Forelimb muscle (tissue), 1 donor: ENCODE measurements around the gene CHST12. TPM values are rescaled to one million over a fixed set of nuclear protein-coding genes. Genes with fewer than 3 reads are reported as not detected.
"Not testable (repeated sequence)": the region's sequence is repeated elsewhere in the genome, so short reads cannot be mapped to it uniquely, and the experiment has no call there.

Experiments
- DNase-seq: peaks from one replicate; pipeline ENCODE4 v3.0.0-alpha.2; 2013; ENCODE audit warnings: low read depth
- polyA plus RNA-seq: library from polyadenylated mRNA; unstranded; fragments of 120-200 nt; gene quantifications from one replicate; pipeline ENCODE4 v1.2.1, GENCODE V29; 2013; ENCODE audit not compliant: insufficient read length

Gene CHST12
- polyA plus RNA-seq, 1 donor, result 9.3 TPM

DNA sequence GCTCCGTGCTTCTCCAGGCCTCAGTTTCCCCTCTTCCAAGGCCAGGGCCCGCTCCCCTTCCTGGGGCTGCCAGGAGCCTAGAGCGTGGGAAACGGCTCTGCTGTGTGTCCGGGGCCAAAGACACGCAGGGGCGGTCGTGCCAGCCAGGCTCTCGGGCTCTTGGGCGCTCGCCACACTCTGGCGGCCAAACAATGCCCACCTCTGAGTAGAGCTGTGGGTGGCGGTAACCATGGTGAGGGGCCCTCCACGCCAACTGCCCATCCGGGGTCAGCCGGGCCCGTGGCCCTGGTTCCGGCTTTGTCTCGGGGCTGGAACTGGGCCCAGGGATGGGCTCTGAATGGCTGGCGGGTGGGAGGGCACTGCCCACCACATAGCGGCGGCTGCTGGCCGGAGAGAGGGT is 56.8 kb downstream of the CHST12 start:
- DNase-seq, result no peak

DNA sequence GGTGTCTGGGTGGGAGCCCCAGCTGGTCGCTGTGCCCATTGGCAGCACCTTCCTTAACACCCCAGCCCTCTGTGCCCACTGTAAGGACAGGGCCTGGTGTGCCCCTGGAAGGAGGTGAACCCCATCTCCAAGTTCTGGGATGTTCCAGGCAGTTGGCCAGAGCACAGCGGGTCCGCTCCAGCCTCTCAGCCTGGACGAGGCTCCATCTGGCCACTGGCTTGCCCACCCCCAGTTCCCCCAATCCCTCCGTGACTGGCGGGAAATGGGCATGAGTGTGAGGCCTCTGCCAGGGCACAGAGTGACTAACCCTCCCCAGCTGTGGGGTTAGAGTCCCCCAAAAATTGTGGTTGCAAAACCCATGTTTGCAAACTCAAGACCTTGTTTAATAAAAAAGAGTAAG is 57.2 kb downstream of the CHST12 start:
- DNase-seq, result no peak

DNA sequence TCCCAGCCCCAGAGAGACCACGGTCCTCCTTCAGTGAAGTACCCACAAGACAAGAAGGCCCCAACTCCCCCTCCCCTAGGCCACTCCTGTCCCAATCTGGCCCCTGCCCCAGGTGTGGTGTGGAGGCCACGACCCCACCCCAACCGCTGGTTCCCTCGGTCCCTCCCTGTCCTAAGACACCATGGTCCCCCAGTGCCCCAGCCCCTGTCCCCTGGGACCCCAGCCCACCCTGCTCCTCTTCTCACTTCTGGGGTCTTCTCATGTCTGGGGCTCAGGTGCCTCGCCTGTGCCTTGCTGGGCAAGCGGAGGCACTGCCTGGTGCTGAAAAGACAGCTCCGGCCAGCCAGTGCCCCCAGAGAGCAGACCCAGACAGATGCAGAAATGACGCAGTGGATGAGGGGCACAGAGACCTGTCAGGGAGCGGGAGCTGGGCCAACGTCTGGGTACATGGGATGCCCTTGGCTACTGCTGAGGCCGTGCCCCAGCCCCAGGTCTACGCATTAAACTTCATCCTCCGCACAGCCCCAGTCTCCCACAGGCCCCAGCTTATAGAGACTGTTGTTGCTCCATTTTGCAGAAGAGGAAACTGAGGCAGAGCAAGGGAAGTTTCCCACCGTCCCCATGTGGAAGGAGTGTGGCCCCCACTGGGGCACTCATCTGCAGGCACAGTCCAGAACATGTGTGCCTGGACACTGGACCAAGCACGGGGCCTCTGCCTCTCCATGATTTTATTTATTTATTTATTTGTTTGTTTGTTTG is 58.0 kb downstream of the CHST12 start:
- DNase-seq, result no peak

DNA sequence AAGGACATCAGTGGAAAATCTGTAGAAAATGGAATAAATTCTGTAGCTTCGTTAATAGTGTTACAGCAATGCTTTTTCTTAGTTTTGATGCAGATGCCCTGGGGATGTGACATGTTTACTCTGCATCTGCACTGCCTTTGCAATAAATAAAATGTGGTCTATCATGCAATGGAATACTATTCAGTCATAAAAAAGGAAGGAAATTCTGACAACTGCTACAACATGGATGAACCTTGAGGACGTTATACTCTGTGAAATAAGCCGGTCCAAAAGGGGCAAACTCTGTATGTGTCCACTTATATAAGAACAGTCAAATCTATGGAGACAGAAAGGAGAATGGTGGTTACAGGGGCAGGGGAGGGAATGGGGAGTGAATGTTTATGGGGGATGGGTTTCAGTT is 59.3 kb downstream of the CHST12 start:
- DNase-seq, result no peak

DNA sequence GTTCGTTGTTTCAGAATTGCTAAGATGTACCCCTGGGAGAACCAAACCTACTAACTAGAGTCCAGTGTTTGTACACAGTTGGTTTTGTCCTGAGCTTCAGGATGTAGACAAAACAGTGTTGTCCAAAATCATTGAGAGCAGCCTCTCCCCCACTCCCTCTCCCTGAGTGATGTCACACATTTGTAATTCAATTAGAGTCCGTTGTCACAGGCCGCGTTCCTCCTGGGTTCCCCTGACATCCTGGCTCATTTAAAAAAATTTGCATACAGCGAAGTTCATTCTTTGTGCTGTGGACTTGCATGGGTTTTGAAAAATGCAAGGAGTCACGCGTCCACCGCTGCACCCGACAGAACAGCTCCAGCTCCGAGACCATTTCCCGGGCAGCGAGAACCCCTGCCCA is 62.5 kb downstream of the CHST12 start:
- DNase-seq, result no peak

DNA sequence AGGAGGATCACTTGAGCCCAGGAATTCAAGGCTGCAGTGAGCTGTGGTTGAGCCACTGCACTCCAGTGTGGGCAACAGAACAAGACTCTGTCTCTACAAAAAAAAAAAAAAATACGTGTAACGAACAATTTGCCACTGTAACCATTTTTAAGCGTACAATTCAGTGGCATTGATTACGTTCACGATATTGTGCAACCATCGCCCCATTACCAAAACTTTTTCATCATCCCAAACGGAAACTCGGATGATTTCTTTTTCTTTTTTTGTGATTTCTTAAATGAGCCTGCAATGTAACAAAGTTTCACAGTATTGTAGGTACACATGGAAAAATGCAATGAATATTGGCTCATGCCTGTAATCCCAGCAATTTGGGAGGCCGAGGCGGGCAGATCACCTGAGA is 63.3 kb downstream of the CHST12 start:
- no peak for DNase-seq

DNA sequence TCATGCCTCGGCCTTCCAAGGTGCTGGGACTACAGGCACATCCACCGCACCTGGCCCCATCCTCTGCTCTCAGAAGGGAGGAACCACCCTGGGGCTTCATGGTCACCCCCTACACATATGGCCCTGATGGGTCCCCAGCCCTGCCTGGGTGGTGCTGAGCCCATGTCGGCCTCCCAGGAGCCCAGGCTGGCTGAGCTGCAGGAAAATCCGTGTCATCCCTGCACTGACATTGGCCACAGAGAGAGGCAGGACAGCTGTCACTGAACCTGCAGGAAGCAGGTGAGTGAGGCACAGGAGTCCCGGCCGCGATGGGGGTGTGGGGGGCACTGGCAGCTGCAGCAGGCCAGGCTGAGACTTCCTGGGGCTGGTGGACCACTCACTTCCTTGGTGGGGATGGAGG is 64.8 kb downstream of the CHST12 start:
- DNase-seq, result no peak

DNA sequence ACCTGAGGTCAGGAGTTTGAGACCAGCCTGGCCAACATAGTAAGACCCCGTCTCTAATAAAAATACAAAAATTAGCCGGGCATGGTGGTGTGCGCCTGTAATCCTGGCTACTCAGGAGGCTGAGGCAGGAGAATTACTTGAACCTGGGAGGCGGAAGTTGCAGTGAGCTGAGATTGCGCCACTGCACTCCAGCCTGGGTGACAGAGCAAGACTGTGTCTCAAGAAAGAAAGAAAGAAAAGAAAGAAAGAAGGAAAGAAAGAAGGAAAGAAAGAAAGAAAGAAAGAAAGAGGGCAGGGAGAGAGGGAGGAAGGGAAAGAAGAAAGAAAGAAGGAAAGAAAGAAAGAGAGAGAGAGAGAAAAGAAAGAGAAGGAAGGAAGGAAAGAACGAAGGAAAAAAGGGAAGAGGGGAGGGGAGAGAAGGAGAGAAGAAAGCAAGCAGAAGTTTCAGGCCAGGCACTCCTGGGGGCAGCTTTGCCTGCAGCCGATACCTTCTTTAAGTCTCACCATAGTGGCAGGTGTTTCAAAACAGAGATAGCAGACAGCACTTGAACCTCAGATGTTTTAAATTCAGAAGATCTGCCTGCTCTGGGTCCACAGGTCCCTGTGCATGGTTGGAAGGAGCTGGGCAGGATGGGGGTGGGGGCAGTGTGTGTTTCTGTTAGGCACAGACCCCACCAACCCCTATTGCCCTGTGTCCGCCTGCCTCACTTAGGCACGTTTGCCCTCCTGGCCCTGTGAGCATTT is 66.2 kb downstream of the CHST12 start:
- not testable (repeated sequence) for DNase-seq

DNA sequence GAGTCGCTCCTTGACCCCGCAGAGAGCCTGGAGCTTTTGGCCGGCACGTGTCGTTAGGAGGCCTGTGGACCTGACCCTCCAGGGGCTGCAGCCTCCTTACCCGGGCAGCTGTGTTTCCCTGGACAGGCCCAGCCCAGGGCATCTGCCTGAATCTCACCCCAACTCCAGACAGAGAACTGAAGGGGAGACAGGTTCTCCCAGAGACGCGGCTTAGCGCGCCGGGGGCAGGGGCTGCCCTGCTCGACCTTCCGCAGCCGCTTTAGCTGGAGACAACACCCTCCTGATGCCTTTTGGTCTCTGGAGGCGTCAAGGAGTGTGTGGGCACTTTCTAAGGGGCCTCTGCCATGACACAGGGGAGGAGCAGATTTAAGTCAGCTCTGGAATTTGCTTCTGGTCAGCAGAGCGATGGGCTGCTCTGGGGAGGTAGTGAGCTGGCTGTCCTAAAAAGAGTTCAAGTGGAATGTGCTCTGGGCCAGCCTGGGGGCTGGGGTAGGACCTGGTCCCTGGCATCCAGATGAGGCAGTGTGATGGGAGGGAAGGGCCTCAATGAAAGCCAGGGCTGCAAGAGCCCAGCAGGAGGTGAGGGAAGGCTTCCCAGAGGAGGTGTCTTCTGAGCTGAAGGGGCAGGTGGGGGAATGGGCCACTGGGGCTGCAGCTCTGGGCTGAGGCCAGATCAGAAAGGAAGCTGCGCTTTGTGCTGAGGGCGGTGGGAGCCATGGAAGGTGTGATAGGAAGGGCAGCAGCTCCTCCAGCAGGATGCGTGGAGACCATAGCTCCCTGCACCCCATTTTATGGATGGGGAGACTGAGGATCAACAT is 67.0 kb downstream of the CHST12 start:
- no peak for DNase-seq

DNA sequence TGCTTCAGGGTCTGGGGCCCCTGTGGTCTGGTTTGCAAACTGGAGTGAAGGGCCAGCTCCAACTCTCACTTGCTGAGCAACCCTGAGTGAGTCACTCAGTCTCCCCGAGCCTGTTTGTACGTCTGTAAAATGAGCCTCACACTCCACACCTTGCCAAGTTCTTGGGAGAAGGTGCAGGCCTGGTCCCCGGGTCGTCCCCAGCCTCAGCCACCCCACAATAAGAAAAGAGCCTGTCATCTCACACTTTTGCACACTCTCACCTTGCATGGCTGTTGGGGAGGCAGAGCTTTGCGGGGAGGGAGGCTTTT is 67.6 kb downstream of the CHST12 start:
- DNase-seq, result no peak

DNA sequence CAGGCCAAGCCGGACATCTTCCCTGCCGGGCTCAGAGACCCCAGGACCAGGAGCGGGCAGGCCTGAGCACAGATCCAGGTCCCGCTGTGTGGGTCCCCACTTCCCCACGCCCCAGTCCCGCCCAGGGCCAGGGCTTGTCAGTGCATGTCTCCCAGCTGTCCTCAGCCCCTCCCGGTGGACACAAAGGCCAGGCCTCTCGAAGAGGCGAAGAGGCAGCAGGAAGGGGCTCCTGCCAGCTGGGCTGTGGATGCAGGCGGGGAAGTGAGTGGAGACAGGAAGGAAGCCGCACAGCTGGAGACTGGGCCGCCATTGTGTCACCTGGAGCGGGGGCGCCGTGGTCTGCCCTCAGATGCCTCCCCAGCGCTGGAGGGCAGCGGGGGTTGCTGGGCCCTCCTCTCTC is 68.0 kb downstream of the CHST12 start:
- DNase-seq, result no peak

DNA sequence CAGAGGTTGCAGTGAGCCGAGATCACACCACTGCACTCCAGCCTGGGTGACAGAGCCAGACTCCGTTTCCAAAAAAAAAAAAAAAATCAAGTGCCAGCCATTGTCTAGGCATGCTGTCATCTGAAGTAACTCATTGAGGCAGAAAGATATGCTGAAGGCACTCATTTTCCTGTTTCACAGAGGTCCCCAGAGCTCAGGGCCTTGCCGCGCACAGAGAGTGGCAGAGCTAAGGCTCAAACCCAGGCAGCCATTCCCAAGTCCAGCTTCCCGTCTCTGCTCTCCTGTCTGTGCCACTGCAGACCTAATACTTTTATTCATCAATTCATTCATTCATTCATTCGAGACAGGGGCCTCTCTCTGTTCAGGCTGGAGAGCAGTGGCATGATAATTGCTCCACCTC is 69.3 kb downstream of the CHST12 start:
- no peak for DNase-seq

DNA sequence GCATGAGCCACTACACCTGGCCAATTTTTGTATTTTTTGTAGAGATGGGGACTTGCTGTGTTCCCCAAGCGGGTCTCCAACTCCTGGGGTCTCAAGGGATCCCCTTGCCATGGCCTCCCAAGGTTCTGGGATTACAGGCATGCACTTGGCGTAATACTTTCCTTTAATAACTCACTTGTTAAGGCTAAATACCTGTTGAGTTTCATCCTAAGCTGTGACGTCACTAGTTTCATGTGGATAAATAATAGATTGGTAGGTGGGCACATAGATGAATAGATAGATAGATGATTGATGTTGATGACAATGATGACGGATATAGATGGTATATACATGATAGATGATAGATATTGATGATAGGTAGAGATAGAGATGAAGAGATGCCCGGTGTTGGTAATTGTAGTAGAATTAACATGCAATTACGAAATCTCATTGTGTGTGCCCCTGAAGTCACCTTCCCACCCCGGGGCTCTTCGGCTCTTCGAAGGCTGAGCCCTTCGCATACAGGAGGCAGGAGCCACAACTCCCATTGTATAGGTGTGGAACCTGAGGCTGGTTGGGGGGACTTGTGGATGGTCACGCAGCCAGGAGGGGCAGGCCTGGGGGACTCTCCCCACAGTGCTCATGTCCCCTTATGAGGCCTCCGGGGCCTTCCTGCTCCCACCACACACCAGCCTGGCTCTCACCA is 70.2 kb downstream of the CHST12 start:
- no peak for DNase-seq

DNA sequence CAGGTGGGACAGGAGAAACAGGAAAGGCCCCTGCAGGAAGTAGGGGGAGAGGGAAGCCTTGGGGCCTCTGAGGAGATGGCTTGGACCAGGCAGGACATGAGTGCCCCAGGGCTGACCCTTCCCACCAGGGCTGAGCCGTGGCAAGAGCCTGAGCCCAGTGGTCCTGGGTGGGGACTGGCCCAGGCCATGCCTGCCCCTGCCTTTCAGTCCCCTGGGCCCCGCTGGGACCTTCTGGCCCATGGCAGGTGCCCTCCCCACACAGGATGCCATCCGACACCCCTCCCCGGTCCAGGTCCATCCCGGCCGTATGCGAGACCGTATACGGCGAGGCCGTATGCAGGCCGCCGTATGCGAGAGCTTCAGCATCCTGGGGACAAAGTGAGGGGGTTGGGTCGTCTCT is 70.8 kb downstream of the CHST12 start:
- DNase-seq, result no peak

DNA sequence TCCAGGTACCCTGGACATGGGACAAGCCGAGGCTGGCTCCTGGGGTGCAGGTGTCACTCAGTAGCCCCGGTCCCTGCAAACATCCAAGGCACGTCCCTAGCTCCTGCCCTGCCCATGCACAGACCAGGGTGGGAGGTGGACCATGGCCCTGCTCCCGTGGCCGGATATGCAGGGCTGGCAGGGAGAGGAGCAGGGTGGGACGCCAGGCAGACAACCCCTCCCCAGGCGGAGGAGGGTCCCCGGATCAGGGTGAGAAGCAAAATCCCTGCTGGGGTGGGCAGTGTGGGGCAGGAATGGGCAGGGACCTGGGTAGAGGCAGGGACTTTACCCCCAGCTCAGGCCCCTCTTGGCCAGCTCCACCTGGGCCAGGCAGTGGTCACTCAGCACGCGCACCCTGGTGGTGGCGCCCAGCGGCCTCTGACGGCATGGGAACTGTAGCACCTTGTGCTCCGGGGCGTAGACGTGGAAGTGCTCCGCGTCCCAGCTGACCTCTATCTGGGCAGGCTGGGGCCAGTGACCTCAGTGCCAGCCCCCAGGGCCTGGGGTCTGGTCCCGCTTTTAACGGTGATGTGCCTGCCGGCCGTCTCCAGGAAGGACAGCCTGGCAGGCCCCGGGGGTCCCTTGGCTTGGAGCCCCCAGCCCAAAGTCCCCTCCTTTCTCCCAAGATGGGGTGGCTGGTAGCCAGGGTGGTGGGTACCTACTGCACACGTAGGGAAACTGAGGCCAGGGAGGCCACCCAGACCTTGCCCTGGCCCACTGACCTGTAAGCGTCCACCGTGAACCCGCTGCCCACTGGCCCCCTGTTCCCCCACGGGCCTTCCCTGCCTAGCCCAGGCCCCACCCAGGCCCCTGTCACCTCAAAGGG is 71.6 kb downstream of the CHST12 start:
- DNase-seq, result no peak

DNA sequence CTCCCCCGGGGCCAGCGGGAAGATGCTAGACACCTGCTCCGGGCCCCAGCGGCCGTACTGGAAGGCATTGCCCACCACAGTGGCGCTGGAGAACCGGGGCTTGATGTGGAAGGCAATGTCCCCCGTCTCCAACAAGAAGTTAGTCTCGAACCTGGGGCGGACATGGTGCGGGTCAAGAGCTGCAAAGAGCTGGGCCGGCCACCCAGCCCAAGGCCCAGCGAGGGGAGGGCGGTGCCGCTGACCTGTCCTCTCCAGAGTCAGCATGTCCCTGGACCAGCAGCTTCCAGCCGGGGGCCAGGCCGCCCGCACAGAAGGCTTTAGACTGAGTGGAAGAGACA is 72.2 kb downstream of the CHST12 start:
- no peak for DNase-seq

DNA sequence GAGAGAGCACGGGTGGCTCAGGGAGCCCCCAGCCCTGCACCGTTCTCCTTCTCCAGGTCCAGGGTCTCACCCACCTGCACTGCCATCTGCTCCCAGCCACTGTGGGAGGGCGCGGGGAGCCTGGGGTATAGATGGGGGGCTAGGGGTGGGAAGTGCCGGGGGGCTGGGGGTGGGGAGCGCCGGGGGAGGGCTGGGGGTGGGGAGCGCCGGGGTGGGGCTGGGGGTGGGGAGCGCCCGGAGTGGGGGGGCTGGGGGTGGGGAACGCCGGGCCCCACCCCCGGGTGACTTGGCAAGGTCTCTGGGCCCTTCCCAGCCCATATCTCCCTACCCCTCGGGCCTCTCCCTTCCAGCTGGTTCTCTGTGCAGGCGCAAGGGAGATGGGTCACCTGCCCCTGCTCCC is 72.9 kb downstream of the CHST12 start, which contains the start of gene GRIFIN:
Gene GRIFIN (minus strand): TSS at position 101 of the 400 bp plus-strand sequence. CDS start 15 bp downstream, at position 86.
- DNase-seq, result no peak

DNA sequence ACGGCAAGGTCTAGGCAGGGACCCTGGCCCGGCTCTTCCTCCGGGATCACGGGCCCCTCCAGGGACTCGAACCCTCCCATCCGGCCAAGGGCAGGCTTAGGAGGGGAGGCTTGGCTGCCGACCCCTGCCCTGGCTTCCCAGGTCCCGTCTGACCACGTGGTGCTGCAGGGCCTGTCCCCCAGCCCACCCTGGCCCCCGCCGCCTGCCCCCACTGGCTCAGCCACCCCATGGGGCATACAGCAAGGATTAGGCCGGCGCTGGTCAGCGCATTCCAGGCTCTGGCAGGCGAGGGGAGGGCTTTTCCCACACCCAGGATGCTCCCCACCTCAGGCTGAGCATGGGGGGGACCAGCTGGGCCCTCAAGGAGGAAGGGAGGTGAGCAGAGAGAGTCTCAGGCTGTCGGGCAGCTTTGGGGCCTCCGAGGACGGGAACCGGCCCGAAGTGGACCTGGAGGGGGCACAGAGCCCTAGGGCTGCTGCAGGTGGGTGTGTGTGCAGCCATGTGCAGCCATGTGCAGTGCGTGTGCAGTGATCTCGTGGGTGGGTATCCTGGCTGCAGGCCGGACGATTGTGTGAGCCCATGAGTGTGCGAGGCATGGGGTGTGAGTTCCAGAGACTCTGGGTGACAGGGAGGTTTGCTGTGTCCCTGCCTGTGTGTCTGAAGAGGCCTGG is 73.5 kb downstream of the CHST12 start:
- no peak for DNase-seq

DNA sequence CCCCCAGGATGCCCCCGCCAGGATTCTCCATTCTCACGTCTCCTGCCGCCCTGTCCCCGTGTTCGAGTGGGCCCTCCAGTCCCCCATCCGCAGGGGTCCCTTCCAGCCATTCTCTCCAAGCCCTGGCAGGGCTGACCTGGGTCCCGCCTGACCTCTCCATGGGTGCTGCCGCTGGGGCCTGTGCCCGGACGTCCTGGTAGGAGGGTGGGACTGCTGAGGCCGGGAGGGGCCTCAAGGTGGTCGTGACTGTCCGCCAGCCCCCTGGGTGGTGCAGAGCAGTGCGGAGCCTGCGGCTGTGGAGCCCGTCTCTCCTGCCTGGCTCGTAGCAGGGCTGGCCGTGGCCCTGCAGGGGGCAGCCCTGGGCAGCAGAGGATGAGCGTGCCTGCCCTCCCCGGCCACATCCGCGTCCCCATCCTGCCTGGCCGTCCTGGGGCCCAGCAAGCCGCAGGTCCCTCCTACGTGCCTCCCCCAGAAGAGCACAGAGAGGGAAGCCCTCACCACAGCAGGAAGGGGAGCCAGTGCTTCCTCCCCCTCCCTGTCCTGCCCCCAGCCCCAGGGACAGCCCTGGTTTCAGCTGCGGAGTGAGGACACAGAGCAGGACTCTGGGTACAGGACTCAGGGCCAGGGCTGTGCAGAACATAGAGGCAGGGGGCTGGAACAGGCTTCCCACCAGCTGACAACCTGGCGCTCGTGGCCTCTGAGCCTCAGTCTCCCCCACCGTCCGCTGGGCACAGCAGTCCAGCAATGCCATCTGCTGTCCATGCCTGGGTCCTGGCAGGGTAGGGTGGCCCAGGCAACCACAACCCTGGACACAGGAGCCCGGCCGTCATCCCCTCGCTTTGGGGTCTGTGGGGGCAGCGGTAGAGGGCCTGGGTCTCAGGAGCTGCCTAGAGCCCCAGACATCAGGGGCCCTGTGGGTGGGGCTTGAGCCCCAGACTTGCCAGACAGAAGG is 74.3 kb downstream of the CHST12 start:
- DNase-seq, result no peak
